Mononuclear cell (primary cell): ENCODE measurements around the gene ADAMTS10. TPM values are rescaled to one million over a fixed set of nuclear protein-coding genes. Genes with fewer than 3 reads are reported as not detected.

Source experiments
- H3K27me3 ChIP-seq: 2 replicates; pipeline ENCODE4 v1.6.0; 2011; ENCODE audit warnings: low read length, control low read depth; ENCODE audit not compliant: insufficient read depth
- H3K4me1 ChIP-seq: 2 replicates; pipeline ENCODE4 v1.5.1; 2011; ENCODE audit warnings: mild to moderate bottlenecking, low read length, control low read depth; ENCODE audit not compliant: insufficient read depth
- H3K4me3 ChIP-seq: 2 replicates; pipeline ENCODE4 v1.5.1; 2011; ENCODE audit warnings: mild to moderate bottlenecking, low read length, moderate library complexity
- H3K9me3 ChIP-seq: 2 replicates; pipeline ENCODE4 v1.5.1; 2011; ENCODE audit warnings: low read depth, mild to moderate bottlenecking, control low read depth, low read length
- total RNA-seq: library from RNA; depleted of rRNA; stranded (reverse); fragments of >200 nt; gene quantifications from one replicate; pipeline ENCODE4 v1.2.3, GENCODE V29; 2012

ADAMTS10 gene
- total RNA-seq, 1 donor, result 29.5 TPM

- no peak overlapping the region for H3K4me3 ChIP-seq
- H3K9me3 ChIP-seq, result no peaks in the 10 kb centered on the region
- H3K27me3 ChIP-seq, result no peaks in the 10 kb centered on the region
- H3K4me1 ChIP-seq, result no peaks in the 10 kb centered on the region
Observed at GRCh38 chr19:8531470-8531869, 79.0 kb downstream of the ADAMTS10 start.

Other genes starting within 250 kb of the ADAMTS10 start
- gene ANGPTL4, start 246.6 kb downstream of the ADAMTS10 start, total RNA-seq, result not detected
- gene RAB11B, start 220.4 kb downstream of the ADAMTS10 start, total RNA-seq, result 24.3 TPM
- 119 TPM for gene MARCHF2, start 197.4 kb downstream of the ADAMTS10 start, total RNA-seq
- 104 TPM for gene HNRNPM, start 165.7 kb downstream of the ADAMTS10 start, total RNA-seq
- 5.7 TPM for gene PRAM1, start 108.1 kb downstream of the ADAMTS10 start, total RNA-seq
- 5.6 TPM for gene ZNF414, start 96.5 kb downstream of the ADAMTS10 start, total RNA-seq
- gene MYO1F, start 33.3 kb downstream of the ADAMTS10 start, total RNA-seq, result 145 TPM
- gene NFILZ, start 19.9 kb upstream of the ADAMTS10 start, total RNA-seq, result not detected
- not detected for gene ACTL9, start 88.1 kb upstream of the ADAMTS10 start, total RNA-seq
- gene OR2Z1, start 110.9 kb upstream of the ADAMTS10 start, total RNA-seq, result not detected
- 23.7 TPM for gene ZNF558, start 221.6 kb upstream of the ADAMTS10 start, total RNA-seq
- not detected for gene MBD3L1, start 221.7 kb upstream of the ADAMTS10 start, total RNA-seq